ENCODE measurements around the gene ZNHIT2. TPM values are rescaled to one million over a fixed set of nuclear protein-coding genes. Genes with fewer than 3 reads are reported as not detected.

The ZNHIT2 gene
- total RNA-seq, 4 donors from 2014 or later = 7.5 to 24.4 (median 18.0) TPM

DNA sequence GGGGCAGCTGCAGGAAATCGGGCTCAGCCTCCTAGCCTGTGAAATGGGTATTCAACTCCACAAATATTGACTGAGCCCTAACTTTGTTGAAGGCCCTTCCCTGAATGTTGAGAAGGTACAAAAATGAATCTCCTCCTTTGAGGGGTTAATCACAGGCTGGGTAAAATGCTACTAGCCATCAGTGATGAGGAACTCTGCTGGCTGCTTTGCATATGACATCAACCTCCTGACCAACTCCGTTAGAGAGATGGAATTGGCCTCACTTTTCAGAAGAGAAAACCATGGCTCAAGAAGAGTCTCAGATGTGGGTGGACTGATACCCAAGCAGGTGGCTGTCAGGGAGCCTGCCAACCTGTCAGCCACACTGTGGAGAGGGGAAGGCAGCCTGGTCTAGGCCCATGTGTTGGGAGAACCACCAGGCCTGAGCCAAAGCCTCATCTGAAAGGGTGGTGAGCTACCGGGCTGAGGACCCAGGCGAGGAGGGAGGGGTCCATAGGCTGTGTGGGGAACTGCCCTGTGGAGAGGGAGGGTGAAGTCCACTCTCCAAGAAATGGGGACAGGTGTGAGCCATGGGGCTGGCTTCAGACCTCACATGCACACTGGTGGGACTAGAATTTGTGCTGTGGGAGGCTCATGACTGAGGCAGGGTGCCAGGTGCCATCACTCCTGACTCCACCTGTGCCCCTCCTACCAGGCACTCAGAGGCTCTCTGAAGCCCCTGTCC lies 45.4 kb downstream of the ZNHIT2 start:
- Histone ChIP-seq H3K27me3 (no peaks in the 10 kb centered on the region), H3K9me3 (no peaks in the 10 kb centered on the region), H3K4me1 (no peaks in the 10 kb centered on the region), H3K4me3 (no peak overlapping the region), H3K27ac (replicated peaks in 1 of 4) (no peak overlapping the region), H3K36me3 (no peaks in the 10 kb centered on the region)
- intact Hi-C loops (cut with DNase I) = no loop called here
- 71% methylated on average over 4 of the region's 4 CpGs for WGBS
- TF ChIP-seq EP300 (IDR thresholded peaks at IDR 0.05) = no peak
- no peak for TF ChIP-seq POLR2A (IDR thresholded peaks at IDR 0.05; ENCODE audit: low read depth)
- TF ChIP-seq, protein P1, sequence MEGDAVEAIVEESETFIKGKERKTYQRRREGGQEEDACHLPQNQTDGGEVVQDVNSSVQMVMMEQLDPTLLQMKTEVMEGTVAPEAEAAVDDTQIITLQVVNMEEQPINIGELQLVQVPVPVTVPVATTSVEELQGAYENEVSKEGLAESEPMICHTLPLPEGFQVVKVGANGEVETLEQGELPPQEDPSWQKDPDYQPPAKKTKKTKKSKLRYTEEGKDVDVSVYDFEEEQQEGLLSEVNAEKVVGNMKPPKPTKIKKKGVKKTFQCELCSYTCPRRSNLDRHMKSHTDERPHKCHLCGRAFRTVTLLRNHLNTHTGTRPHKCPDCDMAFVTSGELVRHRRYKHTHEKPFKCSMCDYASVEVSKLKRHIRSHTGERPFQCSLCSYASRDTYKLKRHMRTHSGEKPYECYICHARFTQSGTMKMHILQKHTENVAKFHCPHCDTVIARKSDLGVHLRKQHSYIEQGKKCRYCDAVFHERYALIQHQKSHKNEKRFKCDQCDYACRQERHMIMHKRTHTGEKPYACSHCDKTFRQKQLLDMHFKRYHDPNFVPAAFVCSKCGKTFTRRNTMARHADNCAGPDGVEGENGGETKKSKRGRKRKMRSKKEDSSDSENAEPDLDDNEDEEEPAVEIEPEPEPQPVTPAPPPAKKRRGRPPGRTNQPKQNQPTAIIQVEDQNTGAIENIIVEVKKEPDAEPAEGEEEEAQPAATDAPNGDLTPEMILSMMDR (IDR thresholded peaks at IDR 0.05) = no peak
- TF ChIP-seq POLR2AphosphoS5 (IDR thresholded peaks at IDR 0.05) = no peak
- DNase-seq (ENCODE audit: extremely low spot score) = no peak

DNA sequence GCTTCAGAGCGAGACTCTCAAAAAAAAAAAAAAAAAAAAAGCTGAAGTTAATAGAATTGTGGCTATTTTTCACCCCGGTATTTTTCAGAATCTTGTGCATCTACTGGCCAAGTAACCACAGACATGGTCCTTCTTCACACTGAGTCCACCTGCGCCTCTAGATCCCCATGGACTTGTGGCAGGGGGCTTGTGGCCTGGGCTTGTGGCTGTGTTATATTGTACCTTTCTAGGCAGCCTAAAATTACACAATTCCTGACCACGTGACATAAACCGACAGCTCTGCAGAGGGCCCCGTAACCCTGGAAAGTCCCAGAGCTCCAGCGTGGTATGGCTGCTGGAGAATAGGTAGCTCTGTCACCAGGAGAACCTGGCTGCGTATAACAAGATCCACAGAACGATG lies 48.3 kb downstream of the ZNHIT2 start:
- no peak overlapping the region for H3K27ac ChIP-seq (replicated peaks in 1 of 4)
- DNase-seq (ENCODE audit: extremely low spot score) = no peak
- no peaks in the 10 kb centered on the region for H3K9me3 ChIP-seq
- H3K36me3 ChIP-seq = no peaks in the 10 kb centered on the region
- no peak overlapping the region for H3K4me3 ChIP-seq
- H3K27me3 ChIP-seq = no peaks in the 10 kb centered on the region
- WGBS = 76% methylated on average over 6 of the region's 9 CpGs
- intact Hi-C loops (cut with DNase I) = loop anchor here (10.0 kb wide), 1 partner anchor 686 kb away; no protein-coding TSS in a partner anchor
- H3K4me1 ChIP-seq = no peaks in the 10 kb centered on the region
- TF ChIP-seq EP300 (IDR thresholded peaks at IDR 0.05) (no peak), POLR2A (IDR thresholded peaks at IDR 0.05; ENCODE audit: low read depth) (no peak), POLR2AphosphoS5 (IDR thresholded peaks at IDR 0.05) (no peak)
- TF ChIP-seq, protein P1 (IDR thresholded peaks at IDR 0.05) = no peak

DNA sequence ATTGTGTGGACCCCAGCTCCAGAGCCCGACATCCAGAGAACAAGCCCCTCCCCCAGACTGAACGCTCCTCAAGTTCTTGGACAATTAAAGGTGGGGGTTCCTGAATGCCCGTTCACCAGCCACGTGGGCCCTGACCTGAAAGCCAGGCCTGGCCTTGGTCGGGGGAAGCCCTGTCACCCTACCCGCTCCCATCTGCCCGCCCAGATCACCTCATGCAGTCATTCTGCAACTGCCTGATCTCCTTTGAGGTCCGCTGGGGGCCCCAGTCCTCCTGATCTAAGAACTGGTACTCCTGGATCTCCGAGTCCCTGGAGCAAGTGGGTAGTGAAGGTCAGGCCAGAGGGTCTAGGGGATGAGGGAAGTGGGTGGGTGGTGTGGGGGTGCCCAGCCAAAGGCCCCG lies 50.1 kb downstream of the ZNHIT2 start:
- WGBS = 73% methylated on average over 2 of the region's 10 CpGs
- DNase-seq (ENCODE audit: extremely low spot score) = no peak
- Histone ChIP-seq H3K36me3 (no peaks in the 10 kb centered on the region), H3K9me3 (no peaks in the 10 kb centered on the region), H3K27me3 (no peaks in the 10 kb centered on the region), H3K27ac (replicated peaks in 1 of 4) (no peak overlapping the region), H3K4me1 (no peaks in the 10 kb centered on the region), H3K4me3 (no peak overlapping the region)
- TF ChIP-seq, protein P1 (IDR thresholded peaks at IDR 0.05) = no peak
- TF ChIP-seq EP300 (IDR thresholded peaks at IDR 0.05) = no peak
- no peak for TF ChIP-seq POLR2AphosphoS5 (IDR thresholded peaks at IDR 0.05)
- TF ChIP-seq POLR2A (IDR thresholded peaks at IDR 0.05; ENCODE audit: low read depth) = no peak
- intact Hi-C loops (cut with DNase I) = loop anchor here (10.0 kb wide), 1 partner anchor 687 kb away; no protein-coding TSS in a partner anchor

DNA sequence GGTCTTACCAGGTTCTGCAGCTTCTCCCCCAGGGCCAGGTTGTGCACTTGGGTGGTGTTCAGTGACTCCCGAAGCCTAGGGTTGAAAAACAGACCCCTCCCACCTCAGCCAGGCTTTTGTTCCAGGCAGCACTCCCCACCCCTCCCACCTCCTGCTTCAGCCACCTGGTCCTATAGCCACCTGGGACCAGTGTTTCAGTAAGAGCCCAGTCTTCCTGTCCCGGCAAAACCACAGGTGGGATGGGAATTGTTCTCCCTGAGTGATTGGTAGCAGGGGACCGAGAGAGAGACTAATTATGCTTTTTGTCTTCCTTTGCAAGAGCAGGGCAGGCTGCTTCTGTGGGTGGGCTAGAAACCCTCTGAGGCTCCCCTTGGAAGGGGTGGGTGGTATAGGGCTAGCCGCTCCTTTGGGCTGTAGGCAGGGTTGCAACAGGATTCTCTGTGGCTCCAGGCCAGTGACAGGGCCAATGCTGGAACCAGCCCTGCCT lies 50.7 kb downstream of the ZNHIT2 start:
- no peaks in the 10 kb centered on the region for H3K4me1 ChIP-seq
- intact Hi-C loops (cut with DNase I) = loop anchor here (10.0 kb wide), 1 partner anchor 688 kb away; no protein-coding TSS in a partner anchor
- no peaks in the 10 kb centered on the region for H3K9me3 ChIP-seq
- H3K27me3 ChIP-seq = no peaks in the 10 kb centered on the region
- 80% methylated on average over 3 of the region's 4 CpGs for WGBS
- H3K4me3 ChIP-seq = no peak overlapping the region
- no peak for TF ChIP-seq EP300 (IDR thresholded peaks at IDR 0.05)
- TF ChIP-seq POLR2A (IDR thresholded peaks at IDR 0.05; ENCODE audit: low read depth) = no peak
- TF ChIP-seq, protein P1 (IDR thresholded peaks at IDR 0.05) = no peak
- no peak for TF ChIP-seq POLR2AphosphoS5 (IDR thresholded peaks at IDR 0.05)
- H3K27ac ChIP-seq (replicated peaks in 1 of 4) = no peak overlapping the region
- DNase-seq (ENCODE audit: extremely low spot score) = no peak
- H3K36me3 ChIP-seq = no peaks in the 10 kb centered on the region

Small RNA genes lying within 50 kb of the gene (small RNA-seq; reads per million reads assigned to genes)
- gene HIGD1AP10 = 0 reads per million in 3 donors
- gene PDCL2P2 = 0 reads per million in 3 donors
- 0.08 to 0.56 (median 0.17) reads per million in 3 donors for gene RNU2-23P

Other genes with a start within 250 kb of the ZNHIT2 start
- gene EHD1, start 239.1 kb downstream of the ZNHIT2 start, total RNA-seq = 100 to 1,000 TPM in 2 of 4 donors, 10 to 100 TPM in 2; 57.0 to 193 (median 104) TPM
- 10 to 100 TPM; 19.9 to 28.7 (median 26.1) TPM for gene ATG2A, start 200.5 kb downstream of the ZNHIT2 start, total RNA-seq
- 10 to 100 TPM; 24.1 to 38.8 (median 29.0) TPM for gene PPP2R5B, start 193.0 kb downstream of the ZNHIT2 start, total RNA-seq
- gene GPHA2, start 181.8 kb downstream of the ZNHIT2 start, total RNA-seq = not detected
- not detected for gene MAJIN, start 145.6 kb downstream of the ZNHIT2 start, total RNA-seq
- gene BATF2, start 120.7 kb downstream of the ZNHIT2 start, total RNA-seq = 1 to 10 TPM in 3 of 4 donors, under 1 TPM in 1; 0.42 to 5.1 (median 3.1) TPM
- gene ARL2, start 103.5 kb downstream of the ZNHIT2 start, total RNA-seq = 100 to 1,000 TPM; 150 to 189 (median 172) TPM
- 10 to 100 TPM; 21.2 to 57.1 (median 33.1) TPM for gene SNX15, start 90.3 kb downstream of the ZNHIT2 start, total RNA-seq
- gene SAC3D1, start 76.5 kb downstream of the ZNHIT2 start, total RNA-seq = 10 to 100 TPM in 3 of 4 donors, 1 to 10 TPM in 1; 9.6 to 21.8 (median 13.1) TPM
- gene NAALADL1, start 59.1 kb downstream of the ZNHIT2 start, total RNA-seq = 10 to 100 TPM; 22.8 to 43.7 (median 31.0) TPM
- gene CDCA5, start 33.7 kb downstream of the ZNHIT2 start, total RNA-seq = 1 to 10 TPM in 1 of 4 donors, under 1 TPM in 3; 0.33 to 1.1 (median 0.38) TPM
- 10 to 100 TPM; 24.1 to 50.7 (median 43.7) TPM for gene ZFPL1, start 33.5 kb downstream of the ZNHIT2 start, total RNA-seq
- gene VPS51, start 21.5 kb downstream of the ZNHIT2 start, total RNA-seq = 100 to 1,000 TPM; 185 to 414 (median 237) TPM
- 10 to 100 TPM in 3 of 4 donors, 1 to 10 TPM in 1; 8.8 to 17.2 (median 12.1) TPM for gene TM7SF2, start 5.8 kb downstream of the ZNHIT2 start, total RNA-seq
- gene FAU, start 4.4 kb upstream of the ZNHIT2 start, total RNA-seq = 1,000 to 10,000 TPM in 1 of 4 donors, 100 to 1,000 TPM in 3; 465 to 1,081 (median 716) TPM
- 100 to 1,000 TPM in 2 of 4 donors, 10 to 100 TPM in 2; 76.2 to 113 (median 91.5) TPM for gene MRPL49, start 4.6 kb upstream of the ZNHIT2 start, total RNA-seq
- gene SYVN1, start 16.8 kb upstream of the ZNHIT2 start, total RNA-seq = 10 to 100 TPM; 24.1 to 39.5 (median 27.5) TPM
- gene SPDYC, start 52.5 kb upstream of the ZNHIT2 start, total RNA-seq = not detected
- gene CAPN1, start 64.2 kb upstream of the ZNHIT2 start, total RNA-seq = 100 to 1,000 TPM in 3 of 4 donors, 10 to 100 TPM in 1; 95.9 to 246 (median 167) TPM
- gene POLA2, start 144.3 kb upstream of the ZNHIT2 start, total RNA-seq = 10 to 100 TPM; 14.7 to 26.6 (median 17.3) TPM
- gene CDC42EP2, start 197.2 kb upstream of the ZNHIT2 start, total RNA-seq = 10 to 100 TPM; 39.9 to 90.1 (median 54.4) TPM
- 10 to 100 TPM; 40.3 to 60.6 (median 52.9) TPM for gene DPF2, start 216.2 kb upstream of the ZNHIT2 start, total RNA-seq
- gene TIGD3, start 237.1 kb upstream of the ZNHIT2 start, total RNA-seq = under 1 TPM in 1 of 4 donors, not detected in 3; 0.19 TPM